Lower leg skin (tissue), 4 donors: Measurements from ENCODE around the gene ACP5. TPM values are rescaled to one million over a fixed set of nuclear protein-coding genes. Genes with fewer than 3 reads are reported as not detected.
"Not testable (repeated sequence)": the region's sequence is repeated elsewhere in the genome, so short reads cannot be mapped to it uniquely, and the experiment has no call there.

ENCODE experiments used
- DNase-seq, 2 donors: peaks; one replicate each; pipeline ENCODE4 v3.0.0-alpha.2; 2019; ENCODE audit warnings: low spot score in 2 of 2
- H3K4me3 ChIP-seq: fragments of 200-600 bp; sonication (generic); 2 replicates; pipeline ENCODE4 v1.5.1; 2017; ENCODE audit warnings: mild to moderate bottlenecking, low read depth; ENCODE audit not compliant: poor library complexity, severe bottlenecking
- CTCF ChIP-seq, 3 donors: fragments of 450-650 bp; IDR thresholded peaks; one replicate each; pipeline ENCODE4 v1.5.1; 2016; ENCODE audit warnings: antibody characterized with exemption in 3 of 3, mild to moderate bottlenecking in 3 of 3, moderate library complexity in 2 of 3
- POLR2A ChIP-seq, 2 donors: fragments of 450-650 bp; IDR thresholded peaks; one replicate each; pipeline ENCODE4 v1.6.1; 2016 to 2017; ENCODE audit warnings: antibody characterized with exemption in 2 of 2, mild to moderate bottlenecking in 1 of 2, moderate library complexity in 1 of 2
- WGBS, 2 donors: methylation state at CpG; one replicate each; pipeline ENCODE4 v1.1.5; 2018; 5-methylcytosine and 5-hydroxymethylcytosine counted together
- intact Hi-C: fragments of 100-400 bp; cut with DNase I; formaldehyde crosslinking; loops from one replicate; pipeline ENCODE4 v1.15.0; 2023; ENCODE audit warnings: low total_unique reads
- total RNA-seq, 4 donors: library from RNA; depleted of rRNA; stranded (reverse); fragments of >200 nt; gene quantifications; one replicate each; pipeline ENCODE4 v1.1.0, GENCODE V29; 2016

Gene ACP5
- total RNA-seq, 4 donors from 2014 or later, result 29.0 to 63.5 (median 52.1) TPM

- H3K4me3 ChIP-seq, result no peak overlapping the region
- no peak for DNase-seq
- no peak for TF ChIP-seq POLR2A (IDR thresholded peaks at IDR 0.05)
- TF ChIP-seq CTCF (IDR thresholded peaks at IDR 0.05), result no peak
- intact Hi-C loops, result no loop called here
- 90 to 97% methylated on average over 5 of the region's 5 CpGs for WGBS, 2 donors
Measured at GRCh38 chr19:11612816-11613511, 35.5 kb upstream of the ACP5 start.

- no peak for TF ChIP-seq CTCF (IDR thresholded peaks at IDR 0.05)
- no peak for TF ChIP-seq POLR2A (IDR thresholded peaks at IDR 0.05)
- no peak overlapping the region for H3K4me3 ChIP-seq
- intact Hi-C loops, result no loop called here
- DNase-seq, result no peak
- WGBS, 2 donors, result 87 to 93% methylated on average over 1 of the region's 1 CpG
Measured at GRCh38 chr19:11611730-11612129, 34.3 kb upstream of the ACP5 start.

GRCh38 chr19:11606484-11606883 lies 29.0 kb upstream of the ACP5 start:
- no peak for DNase-seq
- TF ChIP-seq CTCF (IDR thresholded peaks at IDR 0.05) (no peak), POLR2A (IDR thresholded peaks at IDR 0.05) (no peak)
- WGBS, 2 donors, result 97 to 99% methylated on average over 8 of the region's 8 CpGs
- intact Hi-C loops, result no loop called here
- no peak overlapping the region for H3K4me3 ChIP-seq

- intact Hi-C loops, DNase-seq, H3K4me3 ChIP-seq: not testable (repeated sequence)
- WGBS, 2 donors, result 95 to 96% methylated on average over 8 of the region's 8 CpGs
Measured at GRCh38 chr19:11599704-11600103, 22.3 kb upstream of the ACP5 start.

- H3K4me3 ChIP-seq, result no peak overlapping the region
- intact Hi-C loops, result no loop called here
Measured at GRCh38 chr19:11598746-11599145, 21.3 kb upstream of the ACP5 start.

GRCh38 chr19:11598103-11598483 lies 20.6 kb upstream of the ACP5 start:
- intact Hi-C loops, result no loop called here
- no peak for TF ChIP-seq CTCF (IDR thresholded peaks at IDR 0.05)
- no peak for TF ChIP-seq POLR2A (IDR thresholded peaks at IDR 0.05)
- peak overlapping the region; percentile 82 for H3K4me3 ChIP-seq
- WGBS, 2 donors, result 62 to 71% methylated on average over 10 of the region's 10 CpGs
- DNase-seq, result no peak

More at GRCh38 chr19:11598746-11599145, 21.3 kb upstream of the ACP5 start:
- 85 to 88% methylated on average over 2 of the region's 2 CpGs for WGBS, 2 donors
- TF ChIP-seq POLR2A (IDR thresholded peaks at IDR 0.05) (no peak), CTCF (IDR thresholded peaks at IDR 0.05) (no peak)
- no peak for DNase-seq
